H1 (cell line): ENCODE data around the gene KDR. TPM values are rescaled to one million over a fixed set of nuclear protein-coding genes. Genes with fewer than 3 reads are reported as not detected.

Source experiments
- CTCF ChIA-PET: fragments of 300-600 bp; sonication (Branson Sonifier 250); formaldehyde crosslinking; loops from one replicate; lab custom pipeline; 2021; ENCODE audit not compliant: partially characterized antibody; lab: Charles Lee
- POLR2A ChIA-PET: fragments of 300-600 bp; sonication (Branson Sonifier 250); formaldehyde crosslinking; loops from one replicate; lab custom pipeline; 2021; ENCODE audit warnings: inconsistent platforms; ENCODE audit not compliant: partially characterized antibody; lab: Charles Lee
- DNase-seq, 2 experiments: peaks; one replicate each; pipeline versions ENCODE4 v3.0.0 to v3.0.0-alpha.2; 2010 to 2022; ENCODE audit warnings: low spot score in 2 of 2, low read depth in 1 of 2, mixed read lengths in 1 of 2
- FAIRE-seq: peaks from 2 replicates; lab custom pipeline; 2011; peaks lifted over from hg19 to GRCh38; lab: Jason Lieb, UNC
- H2AFZ ChIP-seq: 2 replicates; pipeline ENCODE4 v1.8.1; 2012; ENCODE audit warnings: low read length, inconsistent platforms
- H2AK5ac ChIP-seq: 2 replicates; pipeline ENCODE4 v1.6.1; 2013; ENCODE audit warnings: low read depth, low read length
- H2BK120ac ChIP-seq: replicated peaks from 2 replicates; pipeline ENCODE3; 2013; ENCODE audit warnings: low read depth, low read length, inconsistent platforms
- H2BK12ac ChIP-seq: 2 replicates; pipeline ENCODE4 v1.6.1; 2013; ENCODE audit warnings: low read depth, low read length
- H2BK15ac ChIP-seq: 2 replicates; pipeline ENCODE4 v1.6.1; 2013; ENCODE audit warnings: low read length
- H2BK20ac ChIP-seq: 2 replicates; pipeline ENCODE4 v1.6.1; 2013; ENCODE audit warnings: low read length
- H2BK5ac ChIP-seq: 2 replicates; pipeline ENCODE4 v1.6.1; 2013; ENCODE audit warnings: low read depth, low read length
- H3K14ac ChIP-seq: 2 replicates; pipeline ENCODE4 v1.6.1; 2013; ENCODE audit warnings: inconsistent platforms; ENCODE audit not compliant: insufficient read length
- H3K18ac ChIP-seq: 2 replicates; pipeline ENCODE4 v1.6.1; 2013; ENCODE audit warnings: low read length; ENCODE audit errors: extremely low read depth
- H3K23ac ChIP-seq: 2 replicates; pipeline ENCODE4 v1.6.1; 2013; ENCODE audit warnings: inconsistent platforms; ENCODE audit not compliant: insufficient read length
- H3K23me2 ChIP-seq: 2 replicates; pipeline ENCODE4 v1.6.1; 2013; ENCODE audit warnings: low read depth, low read length
- H3K27ac ChIP-seq: 2 replicates; pipeline ENCODE4 v1.6.1; 2011; ENCODE audit warnings: low read depth, low read length, inconsistent platforms
- H3K27me3 ChIP-seq, 4 experiments: replicated peaks in 1 of 4; 1 replicate in 1 of 4; 2 replicates in 3 of 4; pipeline versions ENCODE4 v1.6.1 to v1.8.1; 2011 to 2013; ENCODE audit warnings: low read length in 3 of 4, mild to moderate bottlenecking in 3 of 4, inconsistent platforms in 2 of 4, mixed read lengths in 2 of 4, moderate library complexity in 1 of 4; ENCODE audit not compliant: control insufficient read depth in 3 of 4, insufficient read depth in 3 of 4; ENCODE audit errors: extremely low read depth in 1 of 4
- H3K36me3 ChIP-seq, 4 experiments: 2 replicates each; pipeline versions ENCODE4 v1.6.1 to v1.8.1; 2011 to 2013; ENCODE audit warnings: mild to moderate bottlenecking in 4 of 4, low read length in 3 of 4, moderate library complexity in 2 of 4, control low read depth in 1 of 4, inconsistent platforms in 1 of 4; ENCODE audit not compliant: insufficient read depth in 4 of 4, control insufficient read depth in 2 of 4
- H3K4ac ChIP-seq: replicated peaks from 2 replicates; pipeline ENCODE3; 2013; ENCODE audit warnings: low read length, low read depth, mixed read lengths, inconsistent platforms; ENCODE audit not compliant: insufficient read length
- H3K4me1 ChIP-seq, 4 experiments: replicated peaks in 1 of 4; 1 replicate in 1 of 4; 2 replicates in 3 of 4; pipeline versions ENCODE4 v1.6.1 to v1.8.1; 2011 to 2013; ENCODE audit warnings: low read length in 3 of 4, inconsistent platforms in 2 of 4, mixed read lengths in 1 of 4; ENCODE audit not compliant: insufficient read depth in 4 of 4, control insufficient read depth in 3 of 4
- H3K4me2 ChIP-seq, 2 experiments: 2 replicates each; pipeline versions ENCODE4 v1.6.1 to v1.8.1; 2011 to 2013; ENCODE audit warnings: low read depth in 2 of 2, low read length in 2 of 2, control low read depth in 1 of 2, inconsistent platforms in 1 of 2, mild to moderate bottlenecking in 1 of 2; ENCODE audit not compliant: insufficient read depth in 1 of 2
- H3K4me3 ChIP-seq, 4 experiments: fragments of 200-600, 300-600 bp in 1 of 4; sonication (generic), shearing (Covaris generic), sonication (Bioruptor Twin) in 1 of 4; 2 replicates each; pipeline versions ENCODE4 v1.5.1 to v1.8.1; 2011 to 2016; ENCODE audit warnings: low read length in 4 of 4, low read depth in 3 of 4, control low read depth in 2 of 4, inconsistent platforms in 2 of 4, mild to moderate bottlenecking in 2 of 4, mixed read lengths in 1 of 4, moderate library complexity in 1 of 4; ENCODE audit not compliant: insufficient read depth in 2 of 4; ENCODE audit errors: extremely low read depth in 1 of 4
- H3K56ac ChIP-seq: replicated peaks from 2 replicates; pipeline ENCODE3; 2013; ENCODE audit warnings: low read depth, mild to moderate bottlenecking, mixed read lengths, low read length, inconsistent platforms; ENCODE audit not compliant: insufficient read length
- H3K79me1 ChIP-seq: 2 replicates; pipeline ENCODE4 v1.6.1; 2013; ENCODE audit warnings: low read depth, low read length, control low read depth
- H3K79me2 ChIP-seq, 2 experiments: 2 replicates each; pipeline versions ENCODE4 v1.6.1 to v1.8.1; 2012 to 2013; ENCODE audit warnings: low read length in 2 of 2, mild to moderate bottlenecking in 2 of 2, inconsistent platforms in 1 of 2; ENCODE audit not compliant: insufficient read depth in 2 of 2, control insufficient read depth in 1 of 2
- H3K9ac ChIP-seq, 4 experiments: replicated peaks in 1 of 4; 1 replicate in 1 of 4; 2 replicates in 3 of 4; pipeline versions ENCODE4 v1.6.1 to v1.8.1; 2011 to 2013; ENCODE audit warnings: low read depth in 3 of 4, low read length in 3 of 4, control low read depth in 2 of 4, mild to moderate bottlenecking in 2 of 4, moderate library complexity in 2 of 4, inconsistent platforms in 1 of 4; ENCODE audit errors: extremely low read depth in 1 of 4
- H3K9me3 ChIP-seq, 2 experiments: 2 replicates each; pipeline versions ENCODE4 v1.6.1 to v1.8.1; 2012 to 2013; ENCODE audit warnings: mild to moderate bottlenecking in 2 of 2, moderate library complexity in 2 of 2, control low read depth in 1 of 2, inconsistent platforms in 1 of 2, low read depth in 1 of 2, low read length in 1 of 2, mixed read lengths in 1 of 2; ENCODE audit not compliant: insufficient read depth in 2 of 2
- H4K20me1 ChIP-seq, 2 experiments: replicated peaks in 1 of 2; 2 replicates each; pipeline versions ENCODE3 to v1.8.1; 2011 to 2013; ENCODE audit warnings: inconsistent platforms in 2 of 2, low read length in 2 of 2, mild to moderate bottlenecking in 1 of 2; ENCODE audit not compliant: insufficient read depth in 2 of 2, control insufficient read depth in 1 of 2
- H4K5ac ChIP-seq: 2 replicates; pipeline ENCODE4 v1.6.1; 2013; ENCODE audit warnings: low read length, low read depth, mixed read lengths, inconsistent platforms; ENCODE audit not compliant: insufficient read length
- H4K8ac ChIP-seq: 2 replicates; pipeline ENCODE4 v1.8.0; 2013; ENCODE audit warnings: mild to moderate bottlenecking, moderate library complexity, low read length, inconsistent platforms; ENCODE audit not compliant: insufficient read depth; ENCODE audit errors: extremely low read depth
- H4K91ac ChIP-seq: replicated peaks from 2 replicates; pipeline ENCODE3; 2013; ENCODE audit warnings: low read length, mixed read lengths, inconsistent platforms; ENCODE audit not compliant: insufficient read length
- NRF1 ChIP-seq: IDR thresholded peaks from 2 replicates; pipeline ENCODE4 v1.6.1; 2011; ENCODE audit warnings: mild to moderate bottlenecking, low read depth, low read length, improper control_type of control experiment
- POLR2AphosphoS5 ChIP-seq: IDR thresholded peaks from 2 replicates; pipeline ENCODE4 v1.6.1; 2011; ENCODE audit warnings: low read depth, low read length
- WGBS, 2 experiments: shearing (Covaris generic) in 1 of 2; methylation state at CpG; one replicate each; pipeline versions ENCODE4 v1.1.6 to v1.1.7; 2013 to 2015; ENCODE audit warnings: low lambda C conversion rate in 2 of 2, mixed read lengths in 2 of 2, inconsistent platforms in 1 of 2, low coverage in 1 of 2, missing lambda C conversion rate in 1 of 2; ENCODE audit not compliant: insufficient replicate concordance in 2 of 2, insufficient coverage in 1 of 2, insufficient read length in 1 of 2; ENCODE audit errors: extremely low coverage in 1 of 2, missing lambda C conversion rate in 1 of 2; 5-methylcytosine and 5-hydroxymethylcytosine counted together
- polyA plus RNA-seq, 7 experiments: library from polyadenylated mRNA; depleted of rRNA in 3 of 7; stranded (reverse) in 5 of 7; unstranded in 2 of 7; fragments of >200 nt in 5 of 7; fragments of 200-250 nt in 2 of 7; gene quantifications; 1 replicate in 5 of 7; 2 replicates in 1 of 7; 4 replicates in 1 of 7; pipeline versions ENCODE4 v1.2.1 to v1.2.3, GENCODE V29; 2011 to 2013; ENCODE audit warnings: missing spikeins in 2 of 7, mixed read lengths in 2 of 7
- total RNA-seq: library from RNA; stranded (reverse); fragmentation: NEBNext Ultra II Directional; extraction: Animal tissue kit (Norgen Biotek cat#: 25700); gene quantifications from 2 replicates; pipeline ENCODE4 v1.2.1, GENCODE V29; 2021

The KDR gene
- total and polyA plus RNA-seq, 2 of the 8 experiments (the other 6 are each of a cell fraction or from before 2014, with no cell fraction given): 69.3 to 106 TPM

- Histone ChIP-seq H3K23ac (no peak overlapping the region), H3K9ac (no peak overlapping the region), H3K23me2 (no peaks in the 10 kb centered on the region), H3K14ac (no peak overlapping the region), H3K9me3 (no peaks in the 10 kb centered on the region), H3K4ac (no peak overlapping the region), H2BK120ac (no peak overlapping the region), H3K79me2 (no peaks in the 10 kb centered on the region), H3K18ac (no peak overlapping the region), H3K4me3 (no peak overlapping the region), H4K20me1 (no peaks in the 10 kb centered on the region), H3K27me3 (peaks cover 0 to 1% (median 0%) of the 10 kb centered on the region in 4 experiments; a peak in 1 of 7 replicates), H4K5ac (no peak overlapping the region), H3K4me1 (peaks cover 0 to 2% (median 0%) of the 10 kb centered on the region in 4 experiments; a peak in 1 of 7 replicates), H3K79me1 (no peaks in the 10 kb centered on the region), H2BK12ac (no peak overlapping the region), H3K27ac (no peak overlapping the region), H2AFZ (no peak overlapping the region), H3K56ac (no peak overlapping the region), H2BK20ac (no peak overlapping the region), H2AK5ac (no peak overlapping the region), H3K36me3 (no peaks in the 10 kb centered on the region), H2BK15ac (no peak overlapping the region), H3K4me2 (no peak overlapping the region), H2BK5ac (no peak overlapping the region), H4K8ac (no peak overlapping the region), H4K91ac (no peak overlapping the region)
- POLR2A ChIA-PET: no interaction called here
- 88% methylated on average over 6 of the region's 6 CpGs; no CpG with 5 or more reads in 1 of the 2 experiments for WGBS, 2 experiments
- DNase-seq (no peak), FAIRE-seq (no peak)
- CTCF ChIA-PET: interaction anchor here (0.7 kb wide), 1 partner anchor 160 kb away, joined by 3 read pairs; no protein-coding TSS in a partner anchor
- no peak for TF ChIP-seq POLR2AphosphoS5
- no peak for TF ChIP-seq NRF1
These were observed 36.3 kb upstream of the KDR start for GRCh38 chr4:55161739-55162138.
